Keratinocyte (primary cell): ENCODE data around the gene GAL3ST2. TPM values are rescaled to one million over a fixed set of nuclear protein-coding genes. Genes with fewer than 3 reads are reported as not detected.

Source experiments
- DNase-seq: peaks from one replicate; pipeline ENCODE4 v3.0.0-alpha.2; 2011; ENCODE audit warnings: low read depth, missing footprints, low spot score
- FAIRE-seq: peaks from 2 replicates; lab custom pipeline; 2011; peaks lifted over from hg19 to GRCh38; lab: Jason Lieb, UNC
- H2AFZ ChIP-seq: 2 replicates; pipeline ENCODE4 v1.6.0; 2012; ENCODE audit warnings: low read length, control low read depth, inconsistent platforms; ENCODE audit not compliant: control insufficient read depth
- H3K27ac ChIP-seq: 2 replicates; pipeline ENCODE4 v1.5.1; 2011; ENCODE audit warnings: low read length; ENCODE audit not compliant: control insufficient read depth, insufficient read depth
- H3K27me3 ChIP-seq: 3 replicates; pipeline ENCODE4 v1.6.0; 2011; ENCODE audit warnings: low read length; ENCODE audit not compliant: control insufficient read depth, insufficient read depth; ENCODE audit errors: extremely low read depth
- H3K36me3 ChIP-seq, 2 experiments: 2 replicates in 1 of 2; 3 replicates in 1 of 2; pipeline ENCODE4 v1.5.1; 2011; ENCODE audit warnings: low read length in 2 of 2, mild to moderate bottlenecking in 1 of 2; ENCODE audit not compliant: control insufficient read depth in 2 of 2, insufficient read depth in 2 of 2; ENCODE audit errors: extremely low read depth in 1 of 2
- H3K4me1 ChIP-seq: 3 replicates; pipeline ENCODE4 v1.5.1; 2011; ENCODE audit warnings: low read length; ENCODE audit not compliant: control insufficient read depth, insufficient read depth; ENCODE audit errors: extremely low read depth
- H3K4me2 ChIP-seq: 3 replicates; pipeline ENCODE4 v1.6.0; 2011; ENCODE audit warnings: low read depth, low read length; ENCODE audit not compliant: control insufficient read depth, insufficient read depth; ENCODE audit errors: extremely low read depth
- H3K4me3 ChIP-seq, 3 experiments: fragments of 200-600 bp in 1 of 3; sonication (generic) in 1 of 3; 2 replicates in 2 of 3; 3 replicates in 1 of 3; pipeline ENCODE4 v1.5.1; 2011 to 2016; ENCODE audit warnings: low read length in 3 of 3, mild to moderate bottlenecking in 3 of 3, control low read depth in 2 of 3, inconsistent platforms in 1 of 3, low read depth in 1 of 3, mixed read lengths in 1 of 3, mixed run types in 1 of 3, moderate library complexity in 1 of 3; ENCODE audit not compliant: control insufficient read depth in 2 of 3, insufficient read depth in 2 of 3; ENCODE audit errors: extremely low read depth in 1 of 3
- H3K79me2 ChIP-seq: 2 replicates; pipeline ENCODE4 v1.6.0; 2012; ENCODE audit warnings: low read length; ENCODE audit not compliant: control insufficient read depth, insufficient read depth
- H3K9ac ChIP-seq: 3 replicates; pipeline ENCODE4 v1.6.0; 2011; ENCODE audit warnings: low read length; ENCODE audit not compliant: control insufficient read depth, insufficient read depth; ENCODE audit errors: extremely low read depth
- H3K9me1 ChIP-seq: 3 replicates; pipeline ENCODE4 v1.6.0; 2011; ENCODE audit warnings: low read length; ENCODE audit not compliant: control insufficient read depth, insufficient read depth; ENCODE audit errors: extremely low read depth
- H3K9me3 ChIP-seq: 2 replicates; pipeline ENCODE4 v1.5.1; 2012; ENCODE audit warnings: low read depth, low read length; ENCODE audit not compliant: control insufficient read depth
- H4K20me1 ChIP-seq: 3 replicates; pipeline ENCODE4 v1.6.0; 2011; ENCODE audit warnings: low read length; ENCODE audit not compliant: control insufficient read depth, insufficient read depth; ENCODE audit errors: extremely low read depth
- EZH2 ChIP-seq: IDR thresholded peaks from one replicate; pipeline ENCODE4 v1.6.1; 2012; ENCODE audit warnings: inconsistent platforms, mild to moderate bottlenecking, low read length, moderate library complexity
- dilution Hi-C: fragments of 300-500 bp; cut with MboI; formaldehyde crosslinking; loops from one replicate; pipeline ENCODE4 v1.7.0; 2020; ENCODE audit warnings: low sequenced_read_pairs; ENCODE audit not compliant: extremely low pct_ligation_motif_present
- polyA plus RNA-seq, 5 experiments: library from polyadenylated mRNA; depleted of rRNA in 3 of 5; stranded (reverse) in 3 of 5; stranded (forward) in 1 of 5; unstranded in 1 of 5; fragments of >200 nt; gene quantifications; 1 replicate in 1 of 5; 2 replicates in 3 of 5; 3 replicates in 1 of 5; pipeline versions ENCODE4 v1.2.1 to v1.2.3, GENCODE V29; 2011 to 2012; ENCODE audit warnings: missing spikeins in 2 of 5, low read depth in 1 of 5, low replicate concordance in 1 of 5
- TF ChIP-seq, protein P1 (sequence below), 3 experiments: IDR thresholded peaks in 1 of 3; conservative IDR thresholded peaks in 1 of 3; optimal IDR thresholded peaks in 1 of 3; 2 replicates in 2 of 3; 3 replicates in 1 of 3; pipeline versions ENCODE3 to v1.5.1; 2011; ENCODE audit warnings: low read length in 3 of 3, mild to moderate bottlenecking in 3 of 3, moderate library complexity in 2 of 3, control low read depth in 1 of 3, inconsistent platforms in 1 of 3; ENCODE audit not compliant: insufficient read depth in 2 of 3; ENCODE audit errors: extremely low read depth in 1 of 3

GAL3ST2 gene
- polyA plus RNA-seq, 1 donor (not counting 4 experiments of a cell fraction or from before 2014, with no cell fraction given), result not detected

GRCh38 chr2:241746084-241746483 lies 30.5 kb upstream of the GAL3ST2 start:
- no peak for FAIRE-seq

GRCh38 chr2:241748468-241749256 lies 28.0 kb upstream of the GAL3ST2 start:
- Histone ChIP-seq H3K27ac (no peak overlapping the region), H3K27me3 (no peaks in the 10 kb centered on the region), H3K4me1 (no peaks in the 10 kb centered on the region), H2AFZ (no peak overlapping the region), H4K20me1 (peaks cover 4% of the 10 kb centered on the region), H3K9me3 (no peaks in the 10 kb centered on the region), H3K4me2 (no peak overlapping the region), H3K36me3 (peaks cover 0 to 21% of the 10 kb centered on the region in 2 experiments), H3K4me3 (no peak overlapping the region), H3K79me2 (no peaks in the 10 kb centered on the region), H3K9me1 (no peaks in the 10 kb centered on the region), H3K9ac (no peak overlapping the region)
- dilution Hi-C loops, result no loop called here
- TF ChIP-seq, protein P1, sequence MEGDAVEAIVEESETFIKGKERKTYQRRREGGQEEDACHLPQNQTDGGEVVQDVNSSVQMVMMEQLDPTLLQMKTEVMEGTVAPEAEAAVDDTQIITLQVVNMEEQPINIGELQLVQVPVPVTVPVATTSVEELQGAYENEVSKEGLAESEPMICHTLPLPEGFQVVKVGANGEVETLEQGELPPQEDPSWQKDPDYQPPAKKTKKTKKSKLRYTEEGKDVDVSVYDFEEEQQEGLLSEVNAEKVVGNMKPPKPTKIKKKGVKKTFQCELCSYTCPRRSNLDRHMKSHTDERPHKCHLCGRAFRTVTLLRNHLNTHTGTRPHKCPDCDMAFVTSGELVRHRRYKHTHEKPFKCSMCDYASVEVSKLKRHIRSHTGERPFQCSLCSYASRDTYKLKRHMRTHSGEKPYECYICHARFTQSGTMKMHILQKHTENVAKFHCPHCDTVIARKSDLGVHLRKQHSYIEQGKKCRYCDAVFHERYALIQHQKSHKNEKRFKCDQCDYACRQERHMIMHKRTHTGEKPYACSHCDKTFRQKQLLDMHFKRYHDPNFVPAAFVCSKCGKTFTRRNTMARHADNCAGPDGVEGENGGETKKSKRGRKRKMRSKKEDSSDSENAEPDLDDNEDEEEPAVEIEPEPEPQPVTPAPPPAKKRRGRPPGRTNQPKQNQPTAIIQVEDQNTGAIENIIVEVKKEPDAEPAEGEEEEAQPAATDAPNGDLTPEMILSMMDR (optimal IDR thresholded peaks at IDR 0.05 in 1 of 3, IDR thresholded peaks at IDR 0.05 in 1 of 3, conservative IDR thresholded peaks at IDR 0.05 in 1 of 3; ENCODE audit: extremely low read depth in 1 of 3, insufficient read depth in 2 of 3, low read length in 3 of 3), result no peak
- TF ChIP-seq EZH2, result no peak
- DNase-seq (no peak), FAIRE-seq (no peak)

More at GRCh38 chr2:241746084-241746483, 30.5 kb upstream of the GAL3ST2 start:
- no peak overlapping the region for H3K27ac ChIP-seq
- no peak for DNase-seq
- H3K9ac ChIP-seq, result no peak overlapping the region
- no peak overlapping the region for H3K4me3 ChIP-seq
- H3K27me3 ChIP-seq, result no peaks in the 10 kb centered on the region
- peaks cover 0 to 17% of the 10 kb centered on the region in 2 experiments for H3K36me3 ChIP-seq
- H3K79me2 ChIP-seq, result no peaks in the 10 kb centered on the region
- no peak overlapping the region for H2AFZ ChIP-seq
- no peaks in the 10 kb centered on the region for H3K9me1 ChIP-seq
- no peak overlapping the region for H3K4me2 ChIP-seq
- H4K20me1 ChIP-seq, result peaks cover 4% of the 10 kb centered on the region
- no peaks in the 10 kb centered on the region for H3K4me1 ChIP-seq
- TF ChIP-seq EZH2, result no peak
- TF ChIP-seq, protein P1 (optimal IDR thresholded peaks at IDR 0.05 in 1 of 3, IDR thresholded peaks at IDR 0.05 in 1 of 3, conservative IDR thresholded peaks at IDR 0.05 in 1 of 3; ENCODE audit: extremely low read depth in 1 of 3, insufficient read depth in 2 of 3, low read length in 3 of 3), result no peak
- no peaks in the 10 kb centered on the region for H3K9me3 ChIP-seq
- dilution Hi-C loops, result no loop called here
